HFF-Myc (cell line): ENCODE results near the gene STK33.

Source experiments
- DNase-seq: peaks from one replicate; pipeline ENCODE4 v3.0.0-alpha.2; 2011; ENCODE audit warnings: low read depth; ENCODE audit errors: extremely low read depth
- H3K4me3 ChIP-seq: replicated peaks from 2 replicates; pipeline ENCODE4 v1.5.1; 2011; ENCODE audit warnings: low read depth, mild to moderate bottlenecking, control low read depth, low read length
- CTCF ChIP-seq: IDR thresholded peaks from 2 replicates; pipeline ENCODE4 v1.5.1; 2012; ENCODE audit warnings: mild to moderate bottlenecking, low read depth, low read length, control low read depth; ENCODE audit errors: missing control alignments

STK33 gene

GRCh38 chr11:8593455-8593854, 573 bp downstream of the STK33 start:
- TF ChIP-seq CTCF: no peak
- peak overlapping the region; percentile 64 for H3K4me3 ChIP-seq
- no peak for DNase-seq

GRCh38 chr11:8587915-8588314, 6.1 kb downstream of the STK33 start:
- no peak for DNase-seq
- no peak for TF ChIP-seq CTCF
- no peak overlapping the region for H3K4me3 ChIP-seq

GRCh38 chr11:8586805-8587204, 7.2 kb downstream of the STK33 start:
- TF ChIP-seq CTCF: no peak
- H3K4me3 ChIP-seq: no peak overlapping the region
- no peak for DNase-seq

- H3K4me3 ChIP-seq: no peak overlapping the region
- TF ChIP-seq CTCF: no peak
- DNase-seq: no peak
Observed at GRCh38 chr11:8586184-8586583, 7.8 kb downstream of the STK33 start.

GRCh38 chr11:8584511-8584910, 9.5 kb downstream of the STK33 start:
- no peak for TF ChIP-seq CTCF
- DNase-seq: no peak
- H3K4me3 ChIP-seq: no peak overlapping the region

- no peak for DNase-seq
- TF ChIP-seq CTCF: no peak
- H3K4me3 ChIP-seq: no peak overlapping the region
Observed at GRCh38 chr11:8584082-8584481, 9.9 kb downstream of the STK33 start.

- DNase-seq: no peak
- no peak for TF ChIP-seq CTCF
- H3K4me3 ChIP-seq: no peak overlapping the region
Observed at GRCh38 chr11:8581300-8581699, 12.7 kb downstream of the STK33 start.
